ENCODE data around the gene HRK. TPM values are rescaled to one million over a fixed set of nuclear protein-coding genes. Genes with fewer than 3 reads are reported as not detected.

HRK gene
- total and polyA plus RNA-seq, 9 of the 15 experiments (the other 6 are each of a cell fraction or from before 2014, with no cell fraction given): 0.01 to 0.05 (median 0.04) TPM; not detected in 6

- TF ChIP-seq BHLHE40 (IDR thresholded peaks at IDR 0.05; ENCODE audit: low read length) (peak; percentile 50; the same call in 1 of the 2 replicates), HNRNPLL (IDR thresholded peaks at IDR 0.05; ENCODE audit: low read depth, low read length, poor library complexity, severe bottlenecking) (peak; percentile 37), ZNF511 (CRISPR knock-in tag; IDR thresholded peaks at IDR 0.05) (no peak), RFX1 (IDR thresholded peaks at IDR 0.05) (peak; percentile 98), LARP7 (IDR thresholded peaks at IDR 0.05) (no peak), SMC3 (conservative IDR thresholded peaks at IDR 0.05; ENCODE audit: insufficient read depth, low read depth, low read length) (no peak), CREB3 (tag; conservative IDR thresholded peaks at IDR 0.05; ENCODE audit: low read depth) (peak; percentile 94), ZBTB40 (IDR thresholded peaks at IDR 0.05) (peak; percentile 56; the same call in 1 of the 2 replicates), ZBTB40 (CRISPR knock-in tag; IDR thresholded peaks at IDR 0.05) (no peak), ZNF217 (CRISPR knock-in tag; IDR thresholded peaks at IDR 0.05) (no peak), IRF9 (tag; IDR thresholded peaks at IDR 0.05) (no peak), ILF3 (IDR thresholded peaks at IDR 0.05; ENCODE audit: borderline replicate concordance) (no peak), FOXA3 (CRISPR knock-in tag; conservative IDR thresholded peaks at IDR 0.05 in 1 of 2, IDR thresholded peaks at IDR 0.05 in 1 of 2) (no peak)
These were observed 62.1 kb downstream of the HRK start (continued) for GRCh38 chr12:116818948-116819832.
